HL-60 (cell line): Measurements from ENCODE around the gene COL13A1.

ENCODE experiments used
- CTCF ChIP-seq: IDR thresholded peaks from one replicate; pipeline ENCODE4 v1.5.1; 2011; ENCODE audit warnings: low read length, control low read depth, inconsistent platforms; ENCODE audit not compliant: insufficient read depth
- POLR2AphosphoS5 ChIP-seq: IDR thresholded peaks from 2 replicates; pipeline ENCODE4 v1.6.1; 2012; ENCODE audit warnings: low read depth
- REST ChIP-seq: IDR thresholded peaks from 2 replicates; pipeline ENCODE4 v1.6.1; 2012; ENCODE audit warnings: low read depth; ENCODE audit not compliant: insufficient replicate concordance

- TF ChIP-seq CTCF (no peak), REST (no peak), POLR2AphosphoS5 (no peak)
Observed at GRCh38 chr10:69854511-69855345, 53.0 kb downstream of the COL13A1 start.
